ENCODE measurements around the gene RASAL2. TPM values are rescaled to one million over a fixed set of nuclear protein-coding genes. Genes with fewer than 3 reads are reported as not detected.

RASAL2 gene
- total RNA-seq, 1 donor from 2014 or later: 18.3 TPM

DNA sequence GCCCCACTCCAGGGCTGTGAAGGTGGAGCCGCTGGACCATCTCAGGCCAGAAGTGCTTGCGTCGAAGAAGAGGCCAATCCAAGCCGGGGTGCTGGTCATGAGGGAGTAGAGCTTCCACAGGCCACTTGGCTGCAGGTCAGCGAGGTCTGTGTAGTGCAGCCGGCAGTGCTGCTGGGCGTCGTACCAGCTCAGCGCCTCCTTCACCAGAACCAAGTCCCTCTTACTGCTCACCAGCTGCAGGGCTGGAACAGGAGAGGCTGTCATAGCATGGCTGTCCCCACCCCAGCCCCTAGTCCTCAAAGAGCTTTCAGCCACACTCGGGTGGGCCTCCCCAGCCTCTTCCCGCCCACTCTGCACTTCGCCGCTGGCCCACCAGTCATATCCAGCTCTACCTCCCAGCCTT, 400.7 kb downstream of the RASAL2 start:
- Histone ChIP-seq H3F3A (ENCODE audit: low read depth) (no peaks in the 10 kb centered on the region), H3K27me3 (no peaks in the 10 kb centered on the region), H2AFZ (replicated peaks) (no peak overlapping the region), H3K9ac (no peak overlapping the region), H3K4me1 (no peaks in the 10 kb centered on the region), H3K27ac (no peak overlapping the region), H4K20me1 (ENCODE audit: low read depth) (no peaks in the 10 kb centered on the region), H3K79me2 (ENCODE audit: low read depth) (no peaks in the 10 kb centered on the region), H3K4me2 (no peak overlapping the region), H3K36me3 (no peaks in the 10 kb centered on the region), H3K4me3 (no peak overlapping the region), H3K9me3 (ENCODE audit: low read depth) (no peaks in the 10 kb centered on the region)
- H3K27me3 Mint-ChIP-seq (ENCODE audit: insufficient read depth, low read depth): peaks cover 5% of the 10 kb centered on the region
- H3K4me3 Mint-ChIP-seq: no peak overlapping the region
- no peak for DNase-seq (ENCODE audit: low spot score)
- H3K9me3 Mint-ChIP-seq: no peaks in the 10 kb centered on the region
- H3K4me1 Mint-ChIP-seq: peaks cover 9% of the 10 kb centered on the region
- no peak overlapping the region for H3K27ac Mint-ChIP-seq
- no peaks in the 10 kb centered on the region for H3K36me3 Mint-ChIP-seq
- TF ChIP-seq, protein P1, sequence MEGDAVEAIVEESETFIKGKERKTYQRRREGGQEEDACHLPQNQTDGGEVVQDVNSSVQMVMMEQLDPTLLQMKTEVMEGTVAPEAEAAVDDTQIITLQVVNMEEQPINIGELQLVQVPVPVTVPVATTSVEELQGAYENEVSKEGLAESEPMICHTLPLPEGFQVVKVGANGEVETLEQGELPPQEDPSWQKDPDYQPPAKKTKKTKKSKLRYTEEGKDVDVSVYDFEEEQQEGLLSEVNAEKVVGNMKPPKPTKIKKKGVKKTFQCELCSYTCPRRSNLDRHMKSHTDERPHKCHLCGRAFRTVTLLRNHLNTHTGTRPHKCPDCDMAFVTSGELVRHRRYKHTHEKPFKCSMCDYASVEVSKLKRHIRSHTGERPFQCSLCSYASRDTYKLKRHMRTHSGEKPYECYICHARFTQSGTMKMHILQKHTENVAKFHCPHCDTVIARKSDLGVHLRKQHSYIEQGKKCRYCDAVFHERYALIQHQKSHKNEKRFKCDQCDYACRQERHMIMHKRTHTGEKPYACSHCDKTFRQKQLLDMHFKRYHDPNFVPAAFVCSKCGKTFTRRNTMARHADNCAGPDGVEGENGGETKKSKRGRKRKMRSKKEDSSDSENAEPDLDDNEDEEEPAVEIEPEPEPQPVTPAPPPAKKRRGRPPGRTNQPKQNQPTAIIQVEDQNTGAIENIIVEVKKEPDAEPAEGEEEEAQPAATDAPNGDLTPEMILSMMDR (IDR thresholded peaks at IDR 0.05): no peak
- no peak for TF ChIP-seq EZH2phosphoT487 (IDR thresholded peaks at IDR 0.05)
- no peak for TF ChIP-seq EZH2 (IDR thresholded peaks at IDR 0.05)

DNA sequence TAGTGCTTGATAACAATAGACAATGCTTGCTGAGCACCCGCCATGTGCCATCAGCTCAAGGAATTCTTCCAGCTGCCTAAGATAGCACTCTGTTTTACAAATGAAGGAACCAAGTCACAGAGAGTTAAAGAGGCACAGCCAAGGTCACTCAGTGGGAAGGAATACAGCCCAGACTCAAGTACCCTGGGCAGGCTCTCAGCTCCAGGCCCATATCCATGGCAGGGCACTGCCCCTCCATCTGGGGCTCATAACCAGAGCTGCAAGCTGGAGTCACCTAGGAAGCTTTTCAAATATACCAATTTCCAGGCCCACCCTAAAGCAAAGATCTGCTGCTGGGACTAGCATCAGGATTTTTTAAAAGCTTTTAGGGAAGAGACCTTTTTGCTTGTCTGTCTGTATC, 401.3 kb downstream of the RASAL2 start:
- H3F3A ChIP-seq (ENCODE audit: low read depth): no peaks in the 10 kb centered on the region
- H3K9ac ChIP-seq: no peak overlapping the region
- no peaks in the 10 kb centered on the region for H3K79me2 ChIP-seq (ENCODE audit: low read depth)
- Mint-ChIP-seq H3K27me3 (ENCODE audit: insufficient read depth, low read depth) (peaks cover 5% of the 10 kb centered on the region), H3K36me3 (no peaks in the 10 kb centered on the region), H3K4me1 (peaks cover 9% of the 10 kb centered on the region), H3K4me3 (no peak overlapping the region), H3K27ac (no peak overlapping the region), H3K9me3 (no peaks in the 10 kb centered on the region)
- no peaks in the 10 kb centered on the region for H3K9me3 ChIP-seq (ENCODE audit: low read depth)
- H3K4me2 ChIP-seq: no peak overlapping the region
- DNase-seq (ENCODE audit: low spot score): no peak
- H2AFZ ChIP-seq (replicated peaks): peak overlapping the region; percentile 63
- no peak for TF ChIP-seq EZH2 (IDR thresholded peaks at IDR 0.05)
- TF ChIP-seq EZH2phosphoT487 (IDR thresholded peaks at IDR 0.05): no peak
- TF ChIP-seq, protein P1 (IDR thresholded peaks at IDR 0.05): no peak
- no peak overlapping the region for H3K4me3 ChIP-seq
- no peaks in the 10 kb centered on the region for H3K27me3 ChIP-seq
- H4K20me1 ChIP-seq (ENCODE audit: low read depth): no peaks in the 10 kb centered on the region
- no peaks in the 10 kb centered on the region for H3K36me3 ChIP-seq
- H3K27ac ChIP-seq: no peak overlapping the region
- H3K4me1 ChIP-seq: no peaks in the 10 kb centered on the region

DNA sequence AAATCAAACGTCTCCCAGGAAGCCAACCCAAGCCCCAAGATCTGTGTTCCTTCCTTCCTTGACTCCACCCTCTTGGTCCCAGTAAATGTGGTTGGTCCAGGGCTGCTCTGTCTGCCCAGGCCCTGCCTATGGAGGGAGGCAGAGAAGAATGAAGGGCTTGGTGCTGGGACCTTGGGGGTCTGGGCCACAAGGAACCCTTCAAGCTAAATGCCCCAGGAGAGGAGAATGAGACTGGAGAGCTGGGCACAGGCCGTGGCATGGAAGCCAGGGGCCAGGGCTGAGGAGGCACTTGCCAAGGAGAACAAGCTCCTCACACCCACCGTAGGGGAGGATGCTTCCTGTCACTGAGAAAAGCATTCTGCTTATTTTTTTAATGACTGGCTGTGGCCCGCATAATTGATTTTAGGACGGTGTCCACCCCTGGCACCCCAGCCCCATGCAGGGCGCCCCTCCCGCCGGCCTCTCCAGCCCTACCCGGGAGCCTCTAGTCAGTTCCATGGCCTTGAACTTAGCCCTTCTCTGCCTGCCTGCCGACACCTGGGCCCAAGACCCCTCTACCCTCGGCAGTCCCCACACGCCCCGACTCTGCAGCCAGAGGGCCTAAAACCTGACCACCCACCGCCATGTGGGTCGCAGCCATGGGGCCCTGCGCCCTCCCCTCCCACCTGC, 402.0 kb downstream of the RASAL2 start:
- Histone ChIP-seq H3K9me3 (ENCODE audit: low read depth) (no peaks in the 10 kb centered on the region), H3K4me2 (no peak overlapping the region), H3K9ac (no peak overlapping the region), H3K4me3 (no peak overlapping the region), H3K4me1 (no peaks in the 10 kb centered on the region), H3K27me3 (no peaks in the 10 kb centered on the region), H4K20me1 (ENCODE audit: low read depth) (no peaks in the 10 kb centered on the region), H3K79me2 (ENCODE audit: low read depth) (no peaks in the 10 kb centered on the region), H2AFZ (replicated peaks) (no peak overlapping the region), H3K36me3 (no peaks in the 10 kb centered on the region), H3F3A (ENCODE audit: low read depth) (no peaks in the 10 kb centered on the region), H3K27ac (no peak overlapping the region)
- no peaks in the 10 kb centered on the region for H3K36me3 Mint-ChIP-seq
- TF ChIP-seq EZH2phosphoT487 (IDR thresholded peaks at IDR 0.05): no peak
- no peak for TF ChIP-seq EZH2 (IDR thresholded peaks at IDR 0.05)
- TF ChIP-seq, protein P1 (IDR thresholded peaks at IDR 0.05): no peak
- no peak overlapping the region for H3K27ac Mint-ChIP-seq
- no peak overlapping the region for H3K4me3 Mint-ChIP-seq
- DNase-seq (ENCODE audit: low spot score): no peak
- no peaks in the 10 kb centered on the region for H3K9me3 Mint-ChIP-seq
- peaks cover 9% of the 10 kb centered on the region for H3K4me1 Mint-ChIP-seq
- peaks cover 5% of the 10 kb centered on the region for H3K27me3 Mint-ChIP-seq (ENCODE audit: insufficient read depth, low read depth)

Data from neural progenitor cell (in vitro differentiated cells).